MM.1S (cell line): ENCODE data around the gene BACH2.

ENCODE experiments used
- DNase-seq: peaks from one replicate; pipeline ENCODE4 v3.0.0-alpha.2; 2015
- H2AFZ ChIP-seq: fragments of 300-600 bp; sonication (generic); 2 replicates; pipeline ENCODE4 v1.6.0; 2016; ENCODE audit warnings: antibody characterized with exemption, low read length
- H3F3A ChIP-seq: fragments of 300-600 bp; sonication (generic); 2 replicates; pipeline ENCODE4 v1.6.1; 2016; ENCODE audit warnings: mild to moderate bottlenecking, antibody characterized with exemption, low read length, moderate library complexity, mixed read lengths; ENCODE audit not compliant: insufficient read depth
- H3K27ac ChIP-seq: fragments of 300-600 bp; sonication (generic); 2 replicates; pipeline ENCODE4 v1.5.1; 2016; ENCODE audit warnings: mild to moderate bottlenecking, low read length
- H3K27me3 ChIP-seq: fragments of 300-600 bp; sonication (generic); replicated peaks from 2 replicates; pipeline ENCODE4 v1.6.0; 2016; ENCODE audit warnings: low read length; ENCODE audit not compliant: insufficient read depth
- H3K36me3 ChIP-seq: fragments of 300-600 bp; sonication (generic); replicated peaks from 2 replicates; pipeline ENCODE4 v1.6.1; 2016; ENCODE audit warnings: mild to moderate bottlenecking, low read length, mixed read lengths; ENCODE audit not compliant: insufficient read depth
- H3K4me1 ChIP-seq: fragments of 300-600 bp; sonication (generic); 2 replicates; pipeline ENCODE4 v1.6.1; 2016; ENCODE audit warnings: low read length, mixed read lengths
- H3K4me2 ChIP-seq: fragments of 300-600 bp; sonication (generic); 2 replicates; pipeline ENCODE4 v1.6.0; 2016; ENCODE audit warnings: low read depth, low read length
- H3K4me3 ChIP-seq: fragments of 300-600 bp; sonication (generic); 2 replicates; pipeline ENCODE4 v1.5.1; 2016; ENCODE audit warnings: low read length, mixed read lengths
- H3K79me2 ChIP-seq: fragments of 300-600 bp; sonication (generic); 2 replicates; pipeline ENCODE4 v1.6.1; 2016; ENCODE audit warnings: mixed run types, low read length, mixed read lengths
- H3K9ac ChIP-seq: fragments of 300-600 bp; sonication (generic); 2 replicates; pipeline ENCODE4 v1.6.1; 2016; ENCODE audit warnings: low read length, mixed read lengths
- H3K9me2 ChIP-seq: fragments of 300-600 bp; sonication (generic); replicated peaks from 2 replicates; pipeline ENCODE4 v1.6.1; 2016; ENCODE audit warnings: mild to moderate bottlenecking, low read length, mixed read lengths; ENCODE audit not compliant: insufficient read depth
- H3K9me3 ChIP-seq: fragments of 300-600 bp; sonication (generic); replicated peaks from 2 replicates; pipeline ENCODE4 v1.6.1; 2016; ENCODE audit warnings: mild to moderate bottlenecking, low read length, mixed read lengths; ENCODE audit not compliant: insufficient read depth
- H4K20me1 ChIP-seq: fragments of 300-600 bp; sonication (generic); 2 replicates; pipeline ENCODE4 v1.6.1; 2016; ENCODE audit warnings: mild to moderate bottlenecking, low read length, moderate library complexity, mixed read lengths; ENCODE audit not compliant: insufficient read depth
- EZH2 ChIP-seq: fragments of 300-600 bp; sonication (generic); optimal IDR thresholded peaks from 2 replicates; pipeline ENCODE3; 2017; ENCODE audit warnings: low read depth, mild to moderate bottlenecking, antibody characterized with exemption, low read length, mixed read lengths
- EZH2phosphoT487 ChIP-seq: fragments of 300-600 bp; sonication (generic); IDR thresholded peaks from 2 replicates; pipeline ENCODE4 v1.6.1; 2018; ENCODE audit warnings: antibody characterized with exemption, low read length
- TF ChIP-seq, protein P1 (sequence below): fragments of 300-600 bp; sonication (generic); IDR thresholded peaks from 2 replicates; pipeline ENCODE4 v1.5.1; 2016; ENCODE audit warnings: antibody characterized with exemption, low read length, mixed read lengths

The BACH2 gene

GRCh38 chr6:90253631-90254030, 43.0 kb downstream of the BACH2 start:
- Histone ChIP-seq H3K4me1 (peaks cover 48% of the 10 kb centered on the region), H3K4me2 (no peak overlapping the region), H2AFZ (no peak overlapping the region), H3K9me2 (no peaks in the 10 kb centered on the region), H3K9me3 (no peaks in the 10 kb centered on the region), H3K79me2 (peaks cover 23% of the 10 kb centered on the region), H3K36me3 (no peaks in the 10 kb centered on the region), H4K20me1 (no peaks in the 10 kb centered on the region), H3K27ac (no peak overlapping the region), H3K4me3 (no peak overlapping the region), H3K27me3 (no peaks in the 10 kb centered on the region), H3K9ac (no peak overlapping the region), H3F3A (peaks cover 25% of the 10 kb centered on the region)
- no peak for DNase-seq
- TF ChIP-seq EZH2 (no peak), EZH2phosphoT487 (no peak)
- TF ChIP-seq, protein P1, sequence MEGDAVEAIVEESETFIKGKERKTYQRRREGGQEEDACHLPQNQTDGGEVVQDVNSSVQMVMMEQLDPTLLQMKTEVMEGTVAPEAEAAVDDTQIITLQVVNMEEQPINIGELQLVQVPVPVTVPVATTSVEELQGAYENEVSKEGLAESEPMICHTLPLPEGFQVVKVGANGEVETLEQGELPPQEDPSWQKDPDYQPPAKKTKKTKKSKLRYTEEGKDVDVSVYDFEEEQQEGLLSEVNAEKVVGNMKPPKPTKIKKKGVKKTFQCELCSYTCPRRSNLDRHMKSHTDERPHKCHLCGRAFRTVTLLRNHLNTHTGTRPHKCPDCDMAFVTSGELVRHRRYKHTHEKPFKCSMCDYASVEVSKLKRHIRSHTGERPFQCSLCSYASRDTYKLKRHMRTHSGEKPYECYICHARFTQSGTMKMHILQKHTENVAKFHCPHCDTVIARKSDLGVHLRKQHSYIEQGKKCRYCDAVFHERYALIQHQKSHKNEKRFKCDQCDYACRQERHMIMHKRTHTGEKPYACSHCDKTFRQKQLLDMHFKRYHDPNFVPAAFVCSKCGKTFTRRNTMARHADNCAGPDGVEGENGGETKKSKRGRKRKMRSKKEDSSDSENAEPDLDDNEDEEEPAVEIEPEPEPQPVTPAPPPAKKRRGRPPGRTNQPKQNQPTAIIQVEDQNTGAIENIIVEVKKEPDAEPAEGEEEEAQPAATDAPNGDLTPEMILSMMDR, result no peak

GRCh38 chr6:90251295-90251992, 45.2 kb downstream of the BACH2 start:
- H3K9me3 ChIP-seq, result no peaks in the 10 kb centered on the region
- peak overlapping the region; percentile 59 for H3K4me2 ChIP-seq
- no peaks in the 10 kb centered on the region for H4K20me1 ChIP-seq
- H2AFZ ChIP-seq, result no peak overlapping the region
- no peaks in the 10 kb centered on the region for H3K27me3 ChIP-seq
- H3K9ac ChIP-seq, result peak overlapping the region; percentile 51
- peak; percentile 90 for DNase-seq
- peak overlapping the region; percentile 33 for H3K4me3 ChIP-seq
- peaks cover 23% of the 10 kb centered on the region for H3K79me2 ChIP-seq
- peak overlapping the region; percentile 88 for H3K27ac ChIP-seq
- no peaks in the 10 kb centered on the region for H3K36me3 ChIP-seq
- TF ChIP-seq, protein P1, result no peak
- TF ChIP-seq EZH2 (no peak), EZH2phosphoT487 (no peak)
- H3K4me1 ChIP-seq, result peaks cover 48% of the 10 kb centered on the region
- H3F3A ChIP-seq, result peaks cover 25% of the 10 kb centered on the region
- H3K9me2 ChIP-seq, result no peaks in the 10 kb centered on the region

- H3K4me2 ChIP-seq, result peak overlapping the region; percentile 59
- H4K20me1 ChIP-seq, result no peaks in the 10 kb centered on the region
- H3K4me3 ChIP-seq, result no peak overlapping the region; the same call in 1 of the 2 replicates
- TF ChIP-seq, protein P1, result no peak
- TF ChIP-seq EZH2phosphoT487, result no peak
- no peak for TF ChIP-seq EZH2
- no peak overlapping the region for H2AFZ ChIP-seq
- H3K9me3 ChIP-seq, result no peaks in the 10 kb centered on the region
- no peak for DNase-seq
- peaks cover 20% of the 10 kb centered on the region for H3K79me2 ChIP-seq
- H3F3A ChIP-seq, result peaks cover 25% of the 10 kb centered on the region
- H3K9ac ChIP-seq, result no peak overlapping the region; the same call in 1 of the 2 replicates
- H3K27ac ChIP-seq, result peak overlapping the region; percentile 88; the same call in 1 of the 2 replicates
- no peaks in the 10 kb centered on the region for H3K27me3 ChIP-seq
- no peaks in the 10 kb centered on the region for H3K36me3 ChIP-seq
- no peaks in the 10 kb centered on the region for H3K9me2 ChIP-seq
- H3K4me1 ChIP-seq, result peaks cover 48% of the 10 kb centered on the region
These were observed 46.2 kb downstream of the BACH2 start for GRCh38 chr6:90250405-90250804.
